HS-27A (cell line): ENCODE measurements around the gene FLYWCH1.

Source experiments
- DNase-seq: peaks from one replicate; pipeline ENCODE4 v3.0.0-alpha.2; 2012; ENCODE audit warnings: low read depth, missing footprints

FLYWCH1 gene

GRCh38 chr16:2969545-2970521 lies 58.1 kb downstream of the FLYWCH1 start:
- no peak for DNase-seq

GRCh38 chr16:2970563-2970962 lies 58.8 kb downstream of the FLYWCH1 start:
- DNase-seq, result no peak

GRCh38 chr16:2971134-2971984 lies 59.6 kb downstream of the FLYWCH1 start:
- DNase-seq, result no peak

- no peak for DNase-seq
These were observed 60.5 kb downstream of the FLYWCH1 start for GRCh38 chr16:2971985-2972784.

GRCh38 chr16:2973093-2973492 lies 61.4 kb downstream of the FLYWCH1 start:
- DNase-seq, result no peak

- DNase-seq, result no peak
These were observed 62.0 kb downstream of the FLYWCH1 start for GRCh38 chr16:2973605-2974318.

- DNase-seq, result no peak
These were observed 62.8 kb downstream of the FLYWCH1 start for GRCh38 chr16:2974319-2975056.

- no peak for DNase-seq
These were observed 63.5 kb downstream of the FLYWCH1 start for GRCh38 chr16:2975161-2975795.

- DNase-seq, result no peak
These were observed 64.5 kb downstream of the FLYWCH1 start for GRCh38 chr16:2976201-2976600.

GRCh38 chr16:2976673-2977072 lies 64.9 kb downstream of the FLYWCH1 start:
- no peak for DNase-seq

GRCh38 chr16:2977440-2977839 lies 65.7 kb downstream of the FLYWCH1 start:
- no peak for DNase-seq

- DNase-seq, result no peak
These were observed 68.0 kb downstream of the FLYWCH1 start for GRCh38 chr16:2979669-2980226.

- peak; percentile 47 for DNase-seq
These were observed 68.8 kb downstream of the FLYWCH1 start, which contains the start of gene PKMYT1 for GRCh38 chr16:2980227-2981176. TSS of gene PKMYT1 (minus strand) at chr16:2980446. CDS start at chr16:2979657, 789 bp downstream.

- DNase-seq, result no peak
These were observed 69.6 kb downstream of the FLYWCH1 start for GRCh38 chr16:2981177-2981898.

GRCh38 chr16:2981899-2982250 lies 70.1 kb downstream of the FLYWCH1 start:
- DNase-seq, result no peak

- no peak for DNase-seq
These were observed 70.7 kb downstream of the FLYWCH1 start for GRCh38 chr16:2982402-2982801.

- DNase-seq, result peak; percentile 43
These were observed 72.0 kb downstream of the FLYWCH1 start for GRCh38 chr16:2983706-2984136.

GRCh38 chr16:2985462-2985861 lies 73.7 kb downstream of the FLYWCH1 start:
- no peak for DNase-seq
